Neural progenitor cell (in vitro differentiated cells): ENCODE results near the gene UNC13B. TPM values are rescaled to one million over a fixed set of nuclear protein-coding genes. Genes with fewer than 3 reads are reported as not detected.

Experiments
- DNase-seq: peaks from one replicate; pipeline ENCODE4 v3.0.0-alpha.2; 2016; ENCODE audit warnings: low spot score
- H2AFZ ChIP-seq: fragments of 200-600 bp; sonication (generic); replicated peaks from 2 replicates; pipeline ENCODE4 v1.6.1; 2016; ENCODE audit warnings: antibody characterized with exemption
- H3F3A ChIP-seq: fragments of 200-600 bp; sonication (generic); 2 replicates; pipeline ENCODE4 v1.6.1; 2016; ENCODE audit warnings: antibody characterized with exemption, low read depth
- H3K27ac ChIP-seq: fragments of 200-600 bp; sonication (generic); 2 replicates; pipeline ENCODE4 v1.5.1; 2016; ENCODE audit warnings: mild to moderate bottlenecking
- H3K27me3 ChIP-seq: fragments of 200-600 bp; sonication (generic); 2 replicates; pipeline ENCODE4 v1.6.1; 2016; ENCODE audit warnings: mild to moderate bottlenecking, moderate library complexity
- H3K36me3 ChIP-seq: fragments of 200-600 bp; sonication (generic); 2 replicates; pipeline ENCODE4 v1.5.1; 2016
- H3K4me1 ChIP-seq: fragments of 200-600 bp; sonication (generic); 2 replicates; pipeline ENCODE4 v1.6.1; 2016; ENCODE audit warnings: mixed run types
- H3K4me2 ChIP-seq: fragments of 200-600 bp; sonication (generic); 2 replicates; pipeline ENCODE4 v1.6.1; 2016
- H3K4me3 ChIP-seq: fragments of 200-600 bp; sonication (generic); 2 replicates; pipeline ENCODE4 v1.5.1; 2016
- H3K79me2 ChIP-seq: fragments of 200-600 bp; sonication (generic); 2 replicates; pipeline ENCODE4 v1.6.1; 2016; ENCODE audit warnings: low read depth
- H3K9ac ChIP-seq: fragments of 200-600 bp; sonication (generic); 2 replicates; pipeline ENCODE4 v1.6.1; 2016
- H3K9me3 ChIP-seq: fragments of 200-600 bp; sonication (generic); 2 replicates; pipeline ENCODE4 v1.5.1; 2016; ENCODE audit warnings: low read depth
- H4K20me1 ChIP-seq: fragments of 200-600 bp; sonication (generic); 2 replicates; pipeline ENCODE4 v1.6.1; 2016; ENCODE audit warnings: low read depth
- H3K27ac Mint-ChIP-seq: 3 replicates; pipeline ENCODE4 v1.8.0; 2021; ENCODE audit warnings: mixed read lengths
- H3K27me3 Mint-ChIP-seq: 2 replicates; pipeline ENCODE4 v1.8.0; 2022; ENCODE audit warnings: low read depth, mild to moderate bottlenecking, inconsistent platforms, moderate library complexity, mixed read lengths; ENCODE audit not compliant: insufficient read depth
- H3K36me3 Mint-ChIP-seq: 3 replicates; pipeline ENCODE4 v1.8.0; 2021; ENCODE audit warnings: mixed read lengths
- H3K4me1 Mint-ChIP-seq: 3 replicates; pipeline ENCODE4 v1.8.0; 2021; ENCODE audit warnings: mixed read lengths
- H3K4me3 Mint-ChIP-seq: 3 replicates; pipeline ENCODE4 v1.8.0; 2021; ENCODE audit warnings: mild to moderate bottlenecking, moderate library complexity, mixed read lengths
- H3K9me3 Mint-ChIP-seq: 3 replicates; pipeline ENCODE4 v1.8.0; 2020; ENCODE audit warnings: mixed read lengths
- EZH2 ChIP-seq: fragments of 200-600 bp; sonication (generic); IDR thresholded peaks from 2 replicates; pipeline ENCODE4 v1.6.1; 2017; ENCODE audit warnings: antibody characterized with exemption, mild to moderate bottlenecking, moderate library complexity
- EZH2phosphoT487 ChIP-seq: fragments of 200-600 bp; sonication (generic); IDR thresholded peaks from 2 replicates; pipeline ENCODE4 v1.6.1; 2017; ENCODE audit warnings: antibody characterized with exemption
- total RNA-seq: library from RNA; depleted of rRNA; stranded (reverse); fragments of >200 nt; gene quantifications from 2 replicates; pipeline ENCODE4 v1.2.3, GENCODE V29; 2015; ENCODE audit warnings: low replicate concordance
- TF ChIP-seq, protein P1 (sequence below): fragments of 200-600 bp; sonication (generic); IDR thresholded peaks from 2 replicates; pipeline ENCODE4 v1.5.1; 2017; ENCODE audit warnings: antibody characterized with exemption, mild to moderate bottlenecking

UNC13B gene
- total RNA-seq, 1 donor from 2014 or later, result 40.7 TPM

DNA sequence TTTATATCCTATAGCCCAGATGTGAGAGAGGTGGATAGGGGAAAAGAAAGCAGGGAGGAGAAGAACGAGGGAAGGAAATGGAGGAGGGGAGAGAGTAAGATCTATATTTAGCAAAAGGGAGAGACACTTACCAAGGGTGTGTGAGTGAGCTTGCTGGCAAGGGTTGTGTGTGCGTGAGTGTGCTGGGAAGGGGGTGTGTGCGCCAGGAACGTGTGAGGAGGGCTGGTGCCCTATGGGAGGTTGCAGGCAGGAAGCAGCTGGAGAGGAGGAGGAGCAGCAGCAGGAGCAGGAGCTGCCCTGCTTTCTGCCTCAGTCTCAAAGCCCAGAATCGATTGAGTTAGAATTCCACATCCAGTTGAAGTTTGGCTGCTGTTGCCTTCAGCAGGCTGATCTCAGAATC is 179.8 kb downstream of the UNC13B start:
- TF ChIP-seq EZH2 (no peak), EZH2phosphoT487 (no peak)
- TF ChIP-seq, protein P1, sequence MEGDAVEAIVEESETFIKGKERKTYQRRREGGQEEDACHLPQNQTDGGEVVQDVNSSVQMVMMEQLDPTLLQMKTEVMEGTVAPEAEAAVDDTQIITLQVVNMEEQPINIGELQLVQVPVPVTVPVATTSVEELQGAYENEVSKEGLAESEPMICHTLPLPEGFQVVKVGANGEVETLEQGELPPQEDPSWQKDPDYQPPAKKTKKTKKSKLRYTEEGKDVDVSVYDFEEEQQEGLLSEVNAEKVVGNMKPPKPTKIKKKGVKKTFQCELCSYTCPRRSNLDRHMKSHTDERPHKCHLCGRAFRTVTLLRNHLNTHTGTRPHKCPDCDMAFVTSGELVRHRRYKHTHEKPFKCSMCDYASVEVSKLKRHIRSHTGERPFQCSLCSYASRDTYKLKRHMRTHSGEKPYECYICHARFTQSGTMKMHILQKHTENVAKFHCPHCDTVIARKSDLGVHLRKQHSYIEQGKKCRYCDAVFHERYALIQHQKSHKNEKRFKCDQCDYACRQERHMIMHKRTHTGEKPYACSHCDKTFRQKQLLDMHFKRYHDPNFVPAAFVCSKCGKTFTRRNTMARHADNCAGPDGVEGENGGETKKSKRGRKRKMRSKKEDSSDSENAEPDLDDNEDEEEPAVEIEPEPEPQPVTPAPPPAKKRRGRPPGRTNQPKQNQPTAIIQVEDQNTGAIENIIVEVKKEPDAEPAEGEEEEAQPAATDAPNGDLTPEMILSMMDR, result no peak
- Histone ChIP-seq H3K9ac (no peak overlapping the region), H3K27me3 (no peaks in the 10 kb centered on the region), H3K4me3 (no peak overlapping the region), H3K79me2 (no peaks in the 10 kb centered on the region), H4K20me1 (no peaks in the 10 kb centered on the region), H3K27ac (no peak overlapping the region), H2AFZ (no peak overlapping the region), H3F3A (no peaks in the 10 kb centered on the region), H3K4me2 (no peak overlapping the region), H3K36me3 (no peaks in the 10 kb centered on the region), H3K4me1 (peaks cover 9% of the 10 kb centered on the region), H3K9me3 (no peaks in the 10 kb centered on the region)
- Mint-ChIP-seq H3K27me3 (peaks cover 4% of the 10 kb centered on the region), H3K4me3 (peak overlapping the region; percentile 39), H3K4me1 (peaks cover 8% of the 10 kb centered on the region), H3K9me3 (no peaks in the 10 kb centered on the region), H3K36me3 (peaks cover 3% of the 10 kb centered on the region), H3K27ac (peak overlapping the region; percentile 67)
- DNase-seq, result no peak

DNA sequence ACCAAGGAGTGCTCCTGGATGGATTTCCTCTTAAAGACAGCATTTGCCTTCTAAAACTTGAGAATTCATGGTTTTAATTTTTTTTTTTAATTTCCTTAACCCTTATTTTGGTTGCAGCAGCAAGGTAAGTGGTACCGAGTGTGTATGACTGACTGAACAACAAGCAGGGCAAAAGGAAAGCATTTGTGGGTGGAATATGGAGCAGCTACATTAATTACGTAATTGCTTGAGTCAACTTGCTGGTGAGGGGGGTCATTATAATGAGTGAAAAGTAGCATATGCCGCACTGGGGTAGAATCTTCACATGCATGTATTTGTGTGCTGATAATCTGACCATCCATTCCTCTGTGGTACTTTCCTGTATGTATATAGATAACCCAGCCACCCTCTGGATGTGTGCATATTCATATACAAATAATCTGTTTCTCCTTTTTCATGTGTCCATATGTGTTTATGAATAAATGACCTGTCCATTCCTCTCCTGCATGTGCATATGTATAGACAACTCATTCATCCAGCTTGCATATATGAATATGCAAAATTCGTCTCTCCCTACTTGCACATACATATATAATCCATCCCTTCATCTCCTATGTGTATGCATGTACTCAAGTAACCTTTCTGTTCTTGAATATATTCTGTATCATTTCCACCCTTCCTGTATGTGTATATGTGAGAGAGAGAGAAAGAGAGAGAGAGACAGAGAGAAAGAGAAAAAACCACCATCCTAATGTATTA is 180.6 kb downstream of the UNC13B start:
- Histone ChIP-seq H3K4me2 (no peak overlapping the region), H3K27ac (no peak overlapping the region), H3F3A (no peaks in the 10 kb centered on the region), H3K9ac (no peak overlapping the region), H3K4me3 (no peak overlapping the region), H3K36me3 (no peaks in the 10 kb centered on the region), H3K4me1 (peaks cover 9% of the 10 kb centered on the region), H3K9me3 (no peaks in the 10 kb centered on the region), H4K20me1 (no peaks in the 10 kb centered on the region), H3K79me2 (no peaks in the 10 kb centered on the region), H3K27me3 (no peaks in the 10 kb centered on the region), H2AFZ (no peak overlapping the region)
- Mint-ChIP-seq H3K27me3 (peaks cover 4% of the 10 kb centered on the region), H3K4me1 (peaks cover 8% of the 10 kb centered on the region), H3K9me3 (no peaks in the 10 kb centered on the region), H3K4me3 (no peak overlapping the region), H3K36me3 (peaks cover 3% of the 10 kb centered on the region), H3K27ac (no peak overlapping the region)
- TF ChIP-seq, protein P1, result no peak
- TF ChIP-seq EZH2, result no peak
- no peak for TF ChIP-seq EZH2phosphoT487
- no peak for DNase-seq

DNA sequence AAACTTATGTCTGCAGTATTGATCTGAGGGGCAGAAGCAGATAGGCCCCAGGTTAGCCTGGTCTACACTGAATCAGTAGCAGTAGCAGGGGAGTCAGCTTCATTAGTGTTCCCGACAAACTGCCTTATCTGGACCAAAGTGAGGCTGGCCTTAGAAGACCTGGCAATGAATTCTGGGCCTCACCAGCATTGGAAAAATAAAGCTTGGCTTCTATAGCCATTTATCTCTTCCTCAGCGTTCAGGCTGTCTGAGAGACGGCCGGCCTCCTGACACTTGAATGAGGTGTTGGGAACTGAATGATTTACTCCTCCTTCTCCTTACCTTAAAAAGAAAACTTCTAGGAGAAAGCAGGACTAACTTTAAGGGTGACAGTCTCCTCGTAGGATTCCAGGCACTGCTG is 186.3 kb downstream of the UNC13B start:
- Histone ChIP-seq H3K4me1 (no peaks in the 10 kb centered on the region), H3K4me2 (no peak overlapping the region), H3K9me3 (no peaks in the 10 kb centered on the region), H3K79me2 (no peaks in the 10 kb centered on the region), H3K4me3 (no peak overlapping the region), H3K9ac (no peak overlapping the region), H2AFZ (no peak overlapping the region), H3F3A (no peaks in the 10 kb centered on the region), H3K27ac (no peak overlapping the region), H3K36me3 (no peaks in the 10 kb centered on the region), H4K20me1 (no peaks in the 10 kb centered on the region), H3K27me3 (no peaks in the 10 kb centered on the region)
- no peak for DNase-seq
- Mint-ChIP-seq H3K27ac (no peak overlapping the region), H3K27me3 (no peaks in the 10 kb centered on the region), H3K4me1 (peaks cover 4% of the 10 kb centered on the region), H3K4me3 (no peak overlapping the region), H3K9me3 (no peaks in the 10 kb centered on the region), H3K36me3 (no peaks in the 10 kb centered on the region)
- TF ChIP-seq EZH2, result no peak
- TF ChIP-seq, protein P1, result no peak
- TF ChIP-seq EZH2phosphoT487, result no peak
